Suprapubic skin (tissue), 4 donors: ENCODE measurements around the gene FRMD4A. TPM values are rescaled to one million over a fixed set of nuclear protein-coding genes. Genes with fewer than 3 reads are reported as not detected.
"Not testable (repeated sequence)": the region's sequence is repeated elsewhere in the genome, so short reads cannot be mapped to it uniquely, and the experiment has no call there.

ENCODE experiments used
- DNase-seq, 2 donors: peaks; one replicate each; pipeline ENCODE4 v3.0.0-alpha.2; 2019; ENCODE audit warnings: low spot score in 2 of 2
- H3K27ac ChIP-seq: fragments of 200-600 bp; sonication (generic); one replicate; pipeline ENCODE4 v1.5.1; 2019
- H3K27me3 ChIP-seq: fragments of 200-600 bp; sonication (generic); one replicate; pipeline ENCODE4 v1.5.1; 2019
- H3K36me3 ChIP-seq: fragments of 200-600 bp; sonication (generic); one replicate; pipeline ENCODE4 v1.5.1; 2019
- H3K4me1 ChIP-seq: fragments of 200-600 bp; sonication (generic); one replicate; pipeline ENCODE4 v1.5.1; 2019
- H3K4me3 ChIP-seq: fragments of 200-600 bp; sonication (generic); one replicate; pipeline ENCODE4 v1.5.1; 2019; ENCODE audit warnings: mild to moderate bottlenecking
- H3K9me3 ChIP-seq: fragments of 200-600 bp; sonication (generic); one replicate; pipeline ENCODE4 v1.5.1; 2019
- EP300 ChIP-seq: sonication (generic); formaldehyde crosslinking; IDR thresholded peaks from one replicate; pipeline ENCODE4 v1.6.1; 2017; ENCODE audit warnings: antibody characterized with exemption
- POLR2A ChIP-seq, 2 donors: fragments of 450-650 bp; IDR thresholded peaks; one replicate each; pipeline ENCODE4 v1.6.1; 2017; ENCODE audit warnings: antibody characterized with exemption in 2 of 2, mild to moderate bottlenecking in 2 of 2, moderate library complexity in 2 of 2
- POLR2AphosphoS5 ChIP-seq, 3 donors: sonication (generic); formaldehyde crosslinking; IDR thresholded peaks; one replicate each; pipeline ENCODE4 v1.6.1; 2017; ENCODE audit warnings: antibody characterized with exemption in 3 of 3
- WGBS: methylation state at CpG from one replicate; pipeline ENCODE4 v1.1.5; 2018; 5-methylcytosine and 5-hydroxymethylcytosine counted together
- total RNA-seq, 4 donors: library from RNA; depleted of rRNA; stranded (reverse); fragments of >200 nt; gene quantifications; one replicate each; pipeline ENCODE4 v1.1.0, GENCODE V29; 2016
- TF ChIP-seq, protein P1 (sequence below), 2 donors: fragments of 200-600 bp in 1 of 2; fragments of 450-650 bp in 1 of 2; sonication (generic) in 1 of 2; IDR thresholded peaks; one replicate each; pipeline ENCODE4 v1.5.1; 2016 to 2019; ENCODE audit warnings: antibody characterized with exemption in 2 of 2, mild to moderate bottlenecking in 1 of 2, moderate library complexity in 1 of 2

FRMD4A gene
- total RNA-seq, 4 donors from 2014 or later, result 27.4 to 86.3 (median 58.0) TPM

- TF ChIP-seq POLR2AphosphoS5 (IDR thresholded peaks at IDR 0.05), result no peak
- TF ChIP-seq, protein P1, sequence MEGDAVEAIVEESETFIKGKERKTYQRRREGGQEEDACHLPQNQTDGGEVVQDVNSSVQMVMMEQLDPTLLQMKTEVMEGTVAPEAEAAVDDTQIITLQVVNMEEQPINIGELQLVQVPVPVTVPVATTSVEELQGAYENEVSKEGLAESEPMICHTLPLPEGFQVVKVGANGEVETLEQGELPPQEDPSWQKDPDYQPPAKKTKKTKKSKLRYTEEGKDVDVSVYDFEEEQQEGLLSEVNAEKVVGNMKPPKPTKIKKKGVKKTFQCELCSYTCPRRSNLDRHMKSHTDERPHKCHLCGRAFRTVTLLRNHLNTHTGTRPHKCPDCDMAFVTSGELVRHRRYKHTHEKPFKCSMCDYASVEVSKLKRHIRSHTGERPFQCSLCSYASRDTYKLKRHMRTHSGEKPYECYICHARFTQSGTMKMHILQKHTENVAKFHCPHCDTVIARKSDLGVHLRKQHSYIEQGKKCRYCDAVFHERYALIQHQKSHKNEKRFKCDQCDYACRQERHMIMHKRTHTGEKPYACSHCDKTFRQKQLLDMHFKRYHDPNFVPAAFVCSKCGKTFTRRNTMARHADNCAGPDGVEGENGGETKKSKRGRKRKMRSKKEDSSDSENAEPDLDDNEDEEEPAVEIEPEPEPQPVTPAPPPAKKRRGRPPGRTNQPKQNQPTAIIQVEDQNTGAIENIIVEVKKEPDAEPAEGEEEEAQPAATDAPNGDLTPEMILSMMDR (IDR thresholded peaks at IDR 0.05), result no peak
- TF ChIP-seq POLR2A (IDR thresholded peaks at IDR 0.05), result no peak
- TF ChIP-seq EP300, result no peak
- H3K4me1 ChIP-seq, result peaks cover 28% of the 10 kb centered on the region
- no peaks in the 10 kb centered on the region for H3K9me3 ChIP-seq
- 34% methylated on average over 11 of the region's 11 CpGs for WGBS
- H3K36me3 ChIP-seq, result no peaks in the 10 kb centered on the region
- no peak for DNase-seq
- no peaks in the 10 kb centered on the region for H3K27me3 ChIP-seq
- no peak overlapping the region for H3K27ac ChIP-seq
- H3K4me3 ChIP-seq, result no peak overlapping the region
Measured at GRCh38 chr10:13787015-13787421, 543.7 kb downstream of the FRMD4A start.

DNA sequence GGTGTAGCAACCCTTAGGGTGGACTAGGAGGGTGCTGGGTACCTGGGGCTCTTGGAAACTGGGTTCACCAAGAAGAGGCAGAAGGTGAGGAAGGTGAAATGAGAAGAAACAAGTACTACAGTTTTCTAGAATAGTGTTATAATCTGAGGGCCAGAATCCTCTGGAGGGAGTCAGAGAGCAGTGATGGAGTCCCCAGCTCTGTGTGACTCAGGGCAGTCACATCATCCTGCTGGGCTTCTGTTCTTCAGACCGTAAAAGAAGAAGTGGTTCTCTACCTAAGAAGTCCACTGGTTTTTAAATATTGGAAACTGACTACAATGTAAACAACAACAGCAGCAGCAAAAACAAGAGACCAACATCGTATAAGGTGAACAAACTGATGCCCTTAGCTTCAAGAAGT is 546.7 kb downstream of the FRMD4A start:
- no peaks in the 10 kb centered on the region for H3K36me3 ChIP-seq
- no peaks in the 10 kb centered on the region for H3K9me3 ChIP-seq
- no peak for TF ChIP-seq POLR2A (IDR thresholded peaks at IDR 0.05)
- no peak for TF ChIP-seq POLR2AphosphoS5 (IDR thresholded peaks at IDR 0.05)
- TF ChIP-seq, protein P1 (IDR thresholded peaks at IDR 0.05), result no peak
- TF ChIP-seq EP300, result no peak
- peaks cover 26% of the 10 kb centered on the region for H3K4me1 ChIP-seq
- 90% methylated on average over 2 of the region's 2 CpGs for WGBS
- H3K27me3 ChIP-seq, result no peaks in the 10 kb centered on the region
- DNase-seq, result no peak
- no peak overlapping the region for H3K4me3 ChIP-seq
- no peak overlapping the region for H3K27ac ChIP-seq

DNA sequence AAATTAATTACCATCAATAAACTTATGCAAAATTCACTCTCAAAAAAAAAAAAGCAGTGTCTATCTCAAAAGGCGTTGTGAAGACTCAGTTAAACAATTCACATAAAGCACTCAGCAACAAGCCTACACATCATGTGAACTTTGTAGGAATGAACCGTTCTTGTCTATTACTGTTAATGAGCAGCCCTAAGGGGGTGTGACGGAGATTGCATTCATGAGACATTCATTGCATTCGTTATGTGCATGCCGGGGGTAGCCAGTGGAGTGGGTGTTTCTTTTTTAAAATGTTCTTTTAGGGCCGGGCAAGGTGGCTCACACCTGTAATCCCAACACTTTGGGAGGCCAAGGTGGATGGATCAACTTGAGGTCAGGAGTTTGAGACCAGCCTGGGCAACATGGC is 551.0 kb downstream of the FRMD4A start:
- H3K27me3 ChIP-seq, result no peaks in the 10 kb centered on the region
- H3K9me3 ChIP-seq, result no peaks in the 10 kb centered on the region
- no peak for DNase-seq
- TF ChIP-seq POLR2A (IDR thresholded peaks at IDR 0.05) (no peak), POLR2AphosphoS5 (IDR thresholded peaks at IDR 0.05) (no peak), EP300 (no peak)
- TF ChIP-seq, protein P1 (IDR thresholded peaks at IDR 0.05), result no peak
- 76% methylated on average over 6 of the region's 6 CpGs for WGBS
- H3K36me3 ChIP-seq, result no peaks in the 10 kb centered on the region
- H3K4me3 ChIP-seq, result no peak overlapping the region
- H3K4me1 ChIP-seq, result peaks cover 17% of the 10 kb centered on the region
- H3K27ac ChIP-seq, result no peak overlapping the region

DNA sequence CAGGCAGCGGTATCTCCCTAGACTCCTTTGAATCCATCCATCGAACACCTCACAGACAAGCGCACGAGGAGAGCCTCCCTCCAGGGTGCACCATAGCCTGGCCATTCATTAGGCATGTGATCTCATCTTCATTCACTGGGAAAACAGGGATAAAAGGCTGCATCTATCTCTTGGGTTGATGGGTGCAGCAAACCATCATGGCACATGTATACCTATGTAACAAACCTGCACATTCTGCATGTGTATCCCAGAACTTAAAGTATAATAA is 552.1 kb downstream of the FRMD4A start:
- H3K4me1 ChIP-seq, result peaks cover 17% of the 10 kb centered on the region
- H3K9me3 ChIP-seq, H3K27me3 ChIP-seq, DNase-seq, H3K36me3 ChIP-seq, H3K4me3 ChIP-seq, H3K27ac ChIP-seq: not testable (repeated sequence)
- 89% methylated on average over 4 of the region's 4 CpGs for WGBS

DNA sequence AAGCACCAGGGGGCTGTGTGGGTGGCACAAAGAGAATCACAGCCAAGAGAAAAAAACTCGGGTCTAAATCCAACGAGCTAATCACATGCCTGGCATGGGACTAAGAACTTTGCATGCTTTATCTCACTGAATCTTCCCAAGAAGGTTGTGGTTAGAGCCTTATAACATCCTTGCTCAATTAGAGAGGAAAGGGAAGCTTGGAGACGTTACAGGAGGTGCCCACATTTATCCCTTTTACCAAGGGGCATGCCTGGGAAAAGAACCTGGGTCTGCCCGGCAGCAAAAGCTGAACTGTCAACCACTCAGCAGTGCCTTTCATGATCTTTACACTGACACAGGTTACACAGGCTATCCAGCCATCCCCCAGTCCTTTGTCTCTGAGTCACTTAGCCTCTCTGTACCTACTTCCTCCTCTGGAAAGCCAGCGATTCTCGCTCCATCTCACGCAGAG is 553.8 kb downstream of the FRMD4A start:
- Histone ChIP-seq H3K9me3 (no peaks in the 10 kb centered on the region), H3K4me1 (peaks cover 21% of the 10 kb centered on the region), H3K27ac (no peak overlapping the region), H3K27me3 (no peaks in the 10 kb centered on the region), H3K36me3 (no peaks in the 10 kb centered on the region), H3K4me3 (no peak overlapping the region)
- TF ChIP-seq EP300 (no peak), POLR2A (IDR thresholded peaks at IDR 0.05) (no peak), POLR2AphosphoS5 (IDR thresholded peaks at IDR 0.05) (no peak)
- TF ChIP-seq, protein P1 (IDR thresholded peaks at IDR 0.05), result no peak
- 49% methylated on average over 6 of the region's 7 CpGs for WGBS
- DNase-seq, result no peak
